Tibial nerve (tissue), 4 donors: Measurements from ENCODE around the gene SLC29A3.

ENCODE experiments used
- EP300 ChIP-seq, 2 donors: sonication (generic); formaldehyde crosslinking; IDR thresholded peaks; one replicate each; pipeline ENCODE4 v1.6.1; 2017; ENCODE audit warnings: antibody characterized with exemption in 2 of 2, mild to moderate bottlenecking in 1 of 2
- POLR2A ChIP-seq, 2 donors: fragments of 450-650 bp; IDR thresholded peaks; one replicate each; pipeline ENCODE4 v1.6.1; 2017; ENCODE audit warnings: antibody characterized with exemption in 2 of 2, mild to moderate bottlenecking in 2 of 2, moderate library complexity in 2 of 2
- TF ChIP-seq, protein P1 (sequence below), 5 experiments: fragments of 200-600 bp in 3 of 5; fragments of 450-650 bp in 2 of 5; sonication (generic) in 3 of 5; IDR thresholded peaks; one replicate each; pipeline ENCODE4 v1.5.1; 2016 to 2019; ENCODE audit warnings: antibody characterized with exemption in 5 of 5, mild to moderate bottlenecking in 3 of 5, moderate library complexity in 2 of 5

DNA sequence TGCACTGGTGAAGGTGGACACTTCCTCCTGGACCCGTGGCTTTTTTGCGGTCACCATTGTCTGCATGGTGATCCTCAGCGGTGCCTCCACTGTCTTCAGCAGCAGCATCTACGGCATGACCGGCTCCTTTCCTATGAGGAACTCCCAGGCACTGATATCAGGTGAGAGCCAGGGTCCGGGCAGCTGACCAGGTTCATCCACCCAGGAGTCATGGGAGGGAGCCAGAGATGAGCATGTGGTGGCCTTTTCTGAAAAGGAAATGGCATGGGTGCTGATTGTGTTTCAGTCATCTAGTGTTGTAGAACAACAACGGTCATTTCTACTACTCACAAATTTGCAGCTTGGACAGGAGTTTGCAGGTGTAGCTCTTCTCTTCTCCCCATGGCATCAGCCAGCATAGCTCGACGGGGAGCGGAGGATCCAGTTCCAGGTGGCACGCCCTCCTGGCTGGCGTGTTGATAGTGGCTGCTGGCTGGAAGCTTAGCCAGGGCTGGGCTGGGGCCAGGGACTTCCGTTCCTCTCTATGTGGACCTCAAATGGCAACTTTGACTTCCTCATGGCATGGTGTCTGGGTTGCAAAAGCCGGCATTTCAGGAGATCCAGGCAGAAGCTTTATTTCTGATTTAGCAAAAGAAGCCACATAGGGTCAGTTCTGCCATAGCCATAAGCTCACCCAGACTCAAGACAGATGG, 32.7 kb downstream of the SLC29A3 start:
- TF ChIP-seq POLR2A (IDR thresholded peaks at IDR 0.05) (no peak), EP300 (IDR thresholded peaks at IDR 0.05) (no peak)
- TF ChIP-seq, protein P1, sequence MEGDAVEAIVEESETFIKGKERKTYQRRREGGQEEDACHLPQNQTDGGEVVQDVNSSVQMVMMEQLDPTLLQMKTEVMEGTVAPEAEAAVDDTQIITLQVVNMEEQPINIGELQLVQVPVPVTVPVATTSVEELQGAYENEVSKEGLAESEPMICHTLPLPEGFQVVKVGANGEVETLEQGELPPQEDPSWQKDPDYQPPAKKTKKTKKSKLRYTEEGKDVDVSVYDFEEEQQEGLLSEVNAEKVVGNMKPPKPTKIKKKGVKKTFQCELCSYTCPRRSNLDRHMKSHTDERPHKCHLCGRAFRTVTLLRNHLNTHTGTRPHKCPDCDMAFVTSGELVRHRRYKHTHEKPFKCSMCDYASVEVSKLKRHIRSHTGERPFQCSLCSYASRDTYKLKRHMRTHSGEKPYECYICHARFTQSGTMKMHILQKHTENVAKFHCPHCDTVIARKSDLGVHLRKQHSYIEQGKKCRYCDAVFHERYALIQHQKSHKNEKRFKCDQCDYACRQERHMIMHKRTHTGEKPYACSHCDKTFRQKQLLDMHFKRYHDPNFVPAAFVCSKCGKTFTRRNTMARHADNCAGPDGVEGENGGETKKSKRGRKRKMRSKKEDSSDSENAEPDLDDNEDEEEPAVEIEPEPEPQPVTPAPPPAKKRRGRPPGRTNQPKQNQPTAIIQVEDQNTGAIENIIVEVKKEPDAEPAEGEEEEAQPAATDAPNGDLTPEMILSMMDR (IDR thresholded peaks at IDR 0.05) = no peak
